GM19351 (cell line): Measurements from ENCODE around the gene ZNF652.
"Not testable (repeated sequence)": the region's sequence is repeated elsewhere in the genome, so short reads cannot be mapped to it uniquely, and the experiment has no call there.

Source experiments
- ATAC-seq: cut with Tn5 transposase; IDR thresholded peaks from one replicate; pipeline ENCODE4 v1.9.1; 2021; ENCODE audit warnings: mild to moderate bottlenecking, moderate library complexity; ENCODE audit not compliant: unreplicated experiment

Gene ZNF652

GRCh38 chr17:49316889-49317675 lies 45.0 kb downstream of the ZNF652 start:
- ATAC-seq, result no peak

- no peak for ATAC-seq
These were observed 45.8 kb downstream of the ZNF652 start for GRCh38 chr17:49316258-49316570.

DNA sequence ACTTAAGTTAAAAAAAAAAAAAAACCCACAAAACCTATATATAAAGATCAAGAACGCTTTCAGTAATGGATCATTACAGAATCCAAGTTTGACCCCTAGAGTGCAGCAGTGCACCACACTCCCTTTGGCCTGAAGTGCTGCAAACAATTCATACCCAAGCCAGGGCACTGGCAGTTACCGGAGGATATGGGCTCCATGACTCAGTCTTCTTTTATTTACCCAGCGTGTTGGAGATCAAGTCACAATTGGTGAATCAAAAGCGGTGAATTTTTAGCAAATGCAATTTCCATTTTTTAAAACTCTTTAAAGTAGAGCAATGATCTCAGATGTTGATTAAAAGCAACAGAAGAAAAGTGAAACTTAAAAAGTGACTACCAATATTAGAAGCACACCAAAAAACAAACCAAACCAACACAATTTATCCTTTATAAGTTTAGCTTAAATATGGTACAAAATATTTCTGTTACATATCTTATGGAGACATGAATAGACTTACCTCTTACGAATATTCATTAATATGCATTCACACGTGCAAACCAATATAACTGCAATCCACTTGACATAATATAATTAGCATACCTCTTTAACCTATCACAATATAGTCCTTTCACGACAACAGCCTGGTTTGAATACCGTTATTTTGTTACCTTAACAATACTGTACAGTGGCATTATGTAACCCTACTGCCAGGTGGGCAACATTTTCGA lies 46.3 kb downstream of the ZNF652 start:
- no peak for ATAC-seq

DNA sequence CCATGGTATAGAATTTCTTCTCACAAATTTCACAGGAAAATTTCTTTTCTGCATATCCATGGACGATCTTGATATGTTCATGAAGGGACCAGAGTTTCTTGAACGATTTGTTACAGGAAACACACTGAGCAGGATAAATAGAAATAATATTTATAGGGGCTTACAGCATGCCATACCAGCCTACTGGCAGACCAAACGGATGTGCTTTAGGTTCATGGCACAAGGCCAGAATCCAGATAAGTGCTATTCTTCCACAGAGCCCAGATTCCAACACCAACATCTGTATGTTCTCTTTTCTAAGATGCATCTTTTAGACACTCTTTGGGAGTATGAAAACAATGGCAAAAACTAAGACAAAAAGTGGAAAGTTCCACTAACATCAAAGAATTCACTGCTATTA lies 49.3 kb downstream of the ZNF652 start:
- ATAC-seq, result no peak

DNA sequence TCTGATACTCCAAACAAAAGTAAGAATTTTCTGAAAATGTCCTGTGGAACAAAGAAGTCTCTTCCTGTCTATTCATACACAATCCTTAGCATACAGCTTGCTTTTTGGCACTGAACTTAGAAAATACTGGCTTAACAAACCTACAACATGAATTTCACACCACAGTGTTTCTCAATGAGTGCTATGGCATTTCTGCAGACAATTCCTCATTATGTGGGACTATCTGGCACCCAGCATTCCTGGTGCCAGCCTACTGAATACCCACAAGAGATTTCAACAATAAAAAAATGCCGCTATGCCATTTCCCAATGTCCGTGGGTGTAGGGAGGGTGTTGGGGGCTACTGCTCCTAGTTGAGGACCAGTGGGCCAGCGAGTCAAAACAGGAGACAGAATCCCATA lies 62.1 kb downstream of the ZNF652 start:
- no peak for ATAC-seq

DNA sequence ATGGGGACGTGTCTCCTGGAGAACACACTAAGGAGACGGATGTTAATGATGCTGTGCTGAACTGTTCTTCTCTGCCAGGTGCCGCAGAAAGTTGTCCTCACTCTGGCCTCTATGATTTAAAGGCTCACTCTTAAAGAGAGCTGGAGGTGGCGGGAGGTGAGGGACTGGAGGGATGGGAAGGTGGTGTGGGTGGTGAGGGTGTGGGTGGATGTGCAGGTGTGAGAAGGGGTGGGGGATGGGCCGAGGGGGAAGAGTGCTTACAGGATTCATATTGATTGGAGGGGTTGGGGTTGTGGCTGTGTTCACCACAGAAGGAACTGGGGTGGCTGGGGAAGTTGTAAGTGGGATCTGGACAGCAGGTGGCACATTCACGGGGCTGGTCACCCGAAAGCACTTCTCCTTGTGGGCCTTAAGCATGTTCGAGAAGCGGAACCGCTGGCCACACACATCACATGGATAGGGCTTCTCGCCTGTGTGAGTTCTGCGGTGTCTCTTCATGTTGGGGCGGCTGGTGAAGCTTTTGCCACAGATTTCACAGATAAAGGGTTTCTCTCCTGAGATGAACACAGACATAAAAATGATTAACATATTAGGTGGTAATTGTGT lies 63.6 kb downstream of the ZNF652 start:
- no peak for ATAC-seq

DNA sequence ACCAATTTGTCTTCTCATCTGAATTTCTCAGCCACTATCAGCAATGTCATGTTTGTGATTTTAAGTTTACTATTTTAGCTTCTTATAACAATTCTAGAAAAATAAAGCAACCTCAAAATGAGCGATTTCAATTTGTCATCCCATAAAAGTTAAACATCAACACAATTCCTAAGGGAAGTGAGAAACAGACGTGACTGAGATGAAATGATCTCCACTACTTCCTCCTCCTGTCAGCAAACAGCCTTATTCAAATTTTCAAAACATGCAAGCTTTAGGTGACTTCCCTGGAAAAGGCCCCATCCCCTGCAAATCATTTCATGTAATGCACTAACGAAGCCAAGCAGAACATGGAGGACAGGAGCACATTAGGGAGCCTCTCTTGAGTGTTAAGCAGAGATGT lies 64.9 kb downstream of the ZNF652 start:
- no peak for ATAC-seq

DNA sequence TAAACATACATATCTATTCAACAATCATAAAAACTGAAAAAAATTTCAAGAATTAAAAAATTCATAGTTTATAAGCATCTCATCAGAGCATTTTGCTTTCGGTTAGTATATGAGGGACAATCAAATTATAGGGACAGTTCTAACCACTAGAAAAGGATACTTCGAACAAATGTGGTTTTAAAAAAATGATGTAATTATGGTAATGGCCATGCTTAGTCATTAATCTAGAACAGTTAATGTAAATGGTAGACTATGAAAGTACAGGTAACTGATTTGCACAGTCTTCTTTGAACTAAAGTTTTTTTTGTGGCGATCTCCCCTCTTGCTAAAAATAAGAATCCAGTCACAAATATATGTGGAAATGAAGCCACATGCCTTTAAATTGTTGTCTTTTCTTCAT lies 67.9 kb downstream of the ZNF652 start:
- no peak for ATAC-seq

DNA sequence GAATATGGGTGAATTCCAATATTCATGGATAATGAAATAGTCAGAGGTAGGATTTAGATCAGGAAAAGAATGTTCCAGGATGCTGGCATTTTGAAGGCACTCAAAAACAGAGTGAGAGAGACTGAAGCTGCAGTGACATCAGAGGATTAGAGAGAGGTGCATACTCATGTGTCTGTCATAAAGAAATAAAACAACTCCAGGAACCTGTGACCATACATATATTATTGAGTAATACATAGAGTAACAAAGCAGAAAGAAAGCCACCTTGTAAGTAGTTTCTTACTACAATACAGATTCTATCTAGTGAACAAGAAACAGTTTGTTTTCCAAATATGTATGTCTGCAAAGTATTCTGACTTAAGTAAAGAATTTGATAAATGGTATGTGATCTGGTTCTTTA lies 69.1 kb downstream of the ZNF652 start:
- ATAC-seq, result no peak

DNA sequence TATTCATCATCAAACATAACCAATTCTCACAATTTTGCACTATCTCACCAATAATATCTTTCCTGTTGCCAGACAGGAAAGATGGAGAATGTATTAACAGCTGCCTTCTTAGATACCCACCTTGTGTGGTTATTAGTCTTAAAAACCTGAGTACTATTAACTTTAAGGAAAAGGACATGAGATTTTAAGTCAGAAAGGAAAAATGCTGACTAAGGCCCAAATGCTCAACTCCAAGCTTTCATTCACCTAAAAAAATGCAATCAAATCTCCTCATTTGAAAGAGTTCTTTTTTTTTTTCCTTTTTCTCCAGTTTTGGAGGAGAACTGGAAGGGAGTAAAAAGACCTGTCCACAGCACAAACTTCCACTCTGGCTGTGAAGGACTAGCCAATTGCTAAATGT lies 70.1 kb downstream of the ZNF652 start:
- ATAC-seq, result no peak

DNA sequence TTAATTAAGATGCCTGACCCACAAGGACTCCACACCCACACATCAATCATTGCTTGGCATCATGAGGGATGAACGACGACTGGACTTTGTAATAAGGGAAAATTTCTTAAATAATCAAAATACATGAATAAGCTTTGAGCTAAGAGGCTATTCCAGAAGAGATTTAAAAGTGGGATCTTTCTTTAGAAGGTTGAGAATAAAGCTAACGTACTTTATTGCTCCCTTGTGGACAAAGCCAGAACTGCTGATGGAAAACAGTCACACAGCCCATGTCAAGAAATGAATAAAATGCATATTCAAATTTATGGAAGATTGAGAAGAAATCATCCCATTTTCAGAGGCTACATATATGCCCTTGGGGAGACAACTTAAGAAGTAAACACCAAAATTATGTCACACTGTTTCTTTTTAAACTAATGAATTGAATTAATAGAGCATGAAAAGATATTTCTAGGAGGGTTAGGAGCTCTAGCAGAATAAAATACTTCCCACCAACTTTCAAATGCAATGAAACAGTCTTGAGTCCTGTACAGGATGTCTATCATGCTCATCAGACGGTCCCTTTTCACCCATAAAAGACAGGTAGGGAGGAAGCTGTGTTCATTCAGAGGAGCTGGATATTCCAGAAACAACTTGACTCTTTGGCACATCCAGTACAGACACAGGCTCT lies 71.2 kb downstream of the ZNF652 start:
- ATAC-seq, result no peak

DNA sequence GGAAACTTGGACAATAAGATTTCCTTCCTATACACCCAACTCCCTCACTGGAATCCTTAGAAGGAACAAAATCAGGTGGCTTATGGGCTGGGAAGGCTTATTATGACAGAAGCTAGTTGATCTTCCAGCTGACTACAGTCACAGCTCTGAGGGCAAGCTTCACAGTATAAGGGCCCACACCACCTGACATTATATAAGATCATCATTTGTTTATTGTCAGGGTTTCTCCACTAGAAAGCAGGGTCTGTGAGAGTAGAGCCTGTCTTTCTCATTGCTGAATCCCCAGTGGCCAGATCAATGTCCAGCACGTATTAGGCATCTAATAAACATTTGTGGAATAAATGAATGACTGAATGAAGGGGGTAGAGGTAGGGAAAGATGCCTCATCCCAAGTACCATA lies 73.7 kb downstream of the ZNF652 start:
- ATAC-seq, result no peak

- no peak for ATAC-seq
These were observed 74.6 kb downstream of the ZNF652 start for GRCh38 chr17:49287481-49287880.

- not testable (repeated sequence) for ATAC-seq
These were observed 75.6 kb downstream of the ZNF652 start for GRCh38 chr17:49286261-49286973.

GRCh38 chr17:49285716-49286115 lies 76.3 kb downstream of the ZNF652 start:
- ATAC-seq, result no peak

DNA sequence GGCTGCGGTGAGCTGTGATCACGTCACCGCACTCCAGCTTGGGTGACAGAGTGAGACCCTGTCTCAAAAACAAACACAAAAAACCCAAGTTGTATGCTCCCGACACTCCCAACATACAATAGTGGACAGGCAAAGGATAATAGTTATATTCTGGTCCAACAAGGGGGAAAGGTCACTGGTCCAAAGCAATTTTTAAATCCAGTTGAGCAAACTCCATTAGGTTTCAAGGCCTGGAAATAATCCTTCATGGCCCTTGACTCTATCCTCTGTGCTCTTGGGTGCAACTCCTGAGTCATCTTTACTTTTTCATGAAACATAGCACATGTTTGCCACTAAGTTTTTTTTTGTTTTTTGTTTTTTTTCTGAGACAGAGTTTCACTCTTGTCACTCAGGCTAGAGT lies 81.1 kb downstream of the ZNF652 start:
- ATAC-seq, result no peak

- ATAC-seq, result no peak
These were observed 82.0 kb downstream of the ZNF652 start for GRCh38 chr17:49280061-49280460.

GRCh38 chr17:49279263-49280015 lies 82.6 kb downstream of the ZNF652 start:
- not testable (repeated sequence) for ATAC-seq

GRCh38 chr17:49278076-49278475 lies 84.0 kb downstream of the ZNF652 start:
- no peak for ATAC-seq

GRCh38 chr17:49277638-49278037 lies 84.4 kb downstream of the ZNF652 start:
- no peak for ATAC-seq
